Measurements from ENCODE around the gene TSEN34.

DNA sequence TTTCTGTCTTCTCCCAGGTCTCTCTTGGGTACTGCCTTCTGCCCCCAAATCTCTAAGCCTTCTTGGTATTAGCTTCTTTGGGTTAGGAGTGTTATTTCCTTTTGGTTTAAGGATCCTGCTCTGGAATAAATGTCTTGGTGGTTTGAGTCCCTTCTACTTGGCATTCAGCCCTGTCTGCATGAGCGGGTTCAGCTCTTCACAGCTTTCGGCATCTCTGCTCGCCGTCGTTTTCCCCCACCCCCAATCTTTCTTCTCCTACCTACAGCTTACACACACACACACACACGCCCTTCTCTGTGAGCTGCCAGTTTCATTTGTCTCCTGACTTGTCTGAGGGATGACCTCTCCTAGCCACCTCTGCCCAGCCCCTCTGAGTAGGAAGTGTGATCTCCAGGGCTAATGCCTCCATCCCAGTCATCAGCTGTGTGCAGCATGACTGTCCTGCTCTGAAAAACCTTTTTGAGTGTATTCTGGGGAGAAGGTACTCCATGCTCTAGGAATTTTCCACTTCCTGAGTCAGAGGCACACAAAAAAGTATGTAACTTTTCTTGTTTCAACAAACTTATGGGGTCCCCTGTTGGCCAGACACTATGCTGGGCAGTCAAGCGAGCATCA is 48.8 kb upstream of the TSEN34 start:
- TF ChIP-seq MAX (CRISPR knock-in tag; IDR thresholded peaks at IDR 0.05), result no peak
- no peak for TF ChIP-seq CTCF (IDR thresholded peaks at IDR 0.05)
- TF ChIP-seq ZNF232 (CRISPR knock-in tag; IDR thresholded peaks at IDR 0.05), result no peak
- TF ChIP-seq CREM (CRISPR knock-in tag; IDR thresholded peaks at IDR 0.05), result no peak
- no peak for TF ChIP-seq SP1 (CRISPR knock-in tag; conservative IDR thresholded peaks at IDR 0.05)
- no peak for TF ChIP-seq MLX (CRISPR knock-in tag; IDR thresholded peaks at IDR 0.05)
- TF ChIP-seq ZNF423 (CRISPR knock-in tag; IDR thresholded peaks at IDR 0.05), result no peak
- no peak for TF ChIP-seq IRF2 (CRISPR knock-in tag; IDR thresholded peaks at IDR 0.05; ENCODE audit: borderline replicate concordance, low read depth)
- no peak for TF ChIP-seq ATF3 (CRISPR knock-in tag; conservative IDR thresholded peaks at IDR 0.05)
- TF ChIP-seq ATF1 (CRISPR knock-in tag; IDR thresholded peaks at IDR 0.05), result no peak
